Kidney glomerular epithelial cell (primary cell): ENCODE results near the gene SOX30.
A peak's percentile ranks its signal among the peaks of the same experiment; 100 is the strongest.
"Not testable (repeated sequence)": the region's sequence is repeated elsewhere in the genome, so short reads cannot be mapped to it uniquely, and the experiment has no call there.

ENCODE experiments used
- DNase-seq: peaks from one replicate; lab custom pipeline; 2025; lab: John Stamatoyannopoulos, UW

SOX30 gene

GRCh38 chr5:157652377-157652692 lies at the start of gene SOX30:
Gene SOX30 (minus strand): TSS chr5:157652438. CDS start chr5:157652078, 360 bp downstream.
- DNase-seq, result no peak

- DNase-seq, result not testable (repeated sequence)
Observed at GRCh38 chr5:157698674-157699073, 46.4 kb upstream of the SOX30 start.

GRCh38 chr5:157696154-157696553 lies 43.9 kb upstream of the SOX30 start:
- DNase-seq, result not testable (repeated sequence)

GRCh38 chr5:157693816-157694215 lies 41.6 kb upstream of the SOX30 start:
- not testable (repeated sequence) for DNase-seq

- no peak for DNase-seq
Observed at GRCh38 chr5:157690690-157691433, 38.6 kb upstream of the SOX30 start.

GRCh38 chr5:157689942-157690689 lies 37.9 kb upstream of the SOX30 start:
- no peak for DNase-seq

GRCh38 chr5:157687198-157687554 lies 34.9 kb upstream of the SOX30 start:
- DNase-seq, result no peak

- not testable (repeated sequence) for DNase-seq
Observed at GRCh38 chr5:157686276-157687197, 34.3 kb upstream of the SOX30 start.

- no peak for DNase-seq
Observed at GRCh38 chr5:157682257-157682656, 30.0 kb upstream of the SOX30 start.

GRCh38 chr5:157681048-157681447 lies 28.8 kb upstream of the SOX30 start:
- no peak for DNase-seq

- no peak for DNase-seq
Observed at GRCh38 chr5:157680239-157680638, 28.0 kb upstream of the SOX30 start.

GRCh38 chr5:157679801-157680200 lies 27.6 kb upstream of the SOX30 start:
- DNase-seq, result no peak

GRCh38 chr5:157677931-157678330 lies 25.7 kb upstream of the SOX30 start:
- DNase-seq, result no peak

- not testable (repeated sequence) for DNase-seq
Observed at GRCh38 chr5:157674351-157674750, 22.1 kb upstream of the SOX30 start.

GRCh38 chr5:157672976-157673375 lies 20.7 kb upstream of the SOX30 start:
- DNase-seq, result no peak

- no peak for DNase-seq
Observed at GRCh38 chr5:157671592-157672330, 19.5 kb upstream of the SOX30 start.

- DNase-seq, result no peak
Observed at GRCh38 chr5:157670662-157671591, 18.7 kb upstream of the SOX30 start, which contains the start of gene C5orf52. Gene C5orf52 (plus strand): TSS chr5:157671533. CDS start chr5:157671615, 82 bp downstream.

GRCh38 chr5:157669701-157670097 lies 17.5 kb upstream of the SOX30 start:
- no peak for DNase-seq

- no peak for DNase-seq
Observed at GRCh38 chr5:157668356-157668755, 16.1 kb upstream of the SOX30 start.

GRCh38 chr5:157665467-157666070 lies 13.3 kb upstream of the SOX30 start:
- peak; percentile 37 for DNase-seq
